ENCODE measurements around the gene PEX3. TPM values are rescaled to one million over a fixed set of nuclear protein-coding genes. Genes with fewer than 3 reads are reported as not detected.
A peak's percentile ranks its signal among the peaks of the same experiment; 100 is the strongest.

Gene PEX3
- total RNA-seq, 1 donor from 2014 or later, result 17.4 TPM

- DNase-seq (ENCODE audit: extremely low spot score in 2 of 2), result no peak
- Histone ChIP-seq H3K4me1 (peaks cover 15% of the 10 kb centered on the region), H3K27ac (peak overlapping the region; percentile 79), H3K27me3 (no peaks in the 10 kb centered on the region), H3K4me3 (peak overlapping the region; percentile 56 to 80), H3K9me3 (no peaks in the 10 kb centered on the region), H3K36me3 (no peaks in the 10 kb centered on the region)
- intact Hi-C loops (cut with DNase I), result no loop called here
- TF ChIP-seq POLR2A (IDR thresholded peaks at IDR 0.05) (no peak), POLR2AphosphoS5 (IDR thresholded peaks at IDR 0.05; ENCODE audit: insufficient read depth in 1 of 2, low read depth in 1 of 2) (no peak), CTCF (IDR thresholded peaks at IDR 0.05) (peak in 1 of 3 experiments; percentile 17)
These were observed 86.5 kb downstream of the PEX3 start for GRCh38 chr6:143536866-143537691.

DNA sequence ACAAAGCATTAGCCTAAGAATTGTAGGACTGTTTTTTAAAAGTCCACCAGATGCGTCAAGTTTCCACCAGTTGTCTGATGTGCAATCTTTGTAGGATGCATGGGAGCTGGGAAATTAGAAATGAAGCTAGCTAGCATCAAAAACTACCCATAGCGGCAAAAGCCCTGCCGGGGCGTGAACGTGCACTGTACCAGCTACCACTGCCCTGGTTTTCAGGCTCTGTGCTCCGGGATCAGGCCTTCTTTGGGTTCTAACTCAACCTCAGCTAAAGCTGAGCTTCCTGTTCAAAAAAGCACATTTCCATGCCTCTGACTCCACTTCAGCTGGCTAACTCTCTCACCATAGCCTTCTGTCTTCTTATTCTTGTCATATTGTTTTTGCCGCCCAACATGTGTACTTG lies 87.8 kb downstream of the PEX3 start:
- H3K27ac ChIP-seq, result no peak overlapping the region
- TF ChIP-seq CTCF (IDR thresholded peaks at IDR 0.05), result no peak
- TF ChIP-seq POLR2A (IDR thresholded peaks at IDR 0.05), result no peak
- peaks cover 15% of the 10 kb centered on the region for H3K4me1 ChIP-seq
- no peaks in the 10 kb centered on the region for H3K27me3 ChIP-seq
- H3K4me3 ChIP-seq, result peak overlapping the region in 1 of 2 donors; percentile 80
- H3K9me3 ChIP-seq, result no peaks in the 10 kb centered on the region
- intact Hi-C loops (cut with DNase I), result no loop called here
- no peaks in the 10 kb centered on the region for H3K36me3 ChIP-seq
- no peak for DNase-seq (ENCODE audit: extremely low spot score in 2 of 2)

DNA sequence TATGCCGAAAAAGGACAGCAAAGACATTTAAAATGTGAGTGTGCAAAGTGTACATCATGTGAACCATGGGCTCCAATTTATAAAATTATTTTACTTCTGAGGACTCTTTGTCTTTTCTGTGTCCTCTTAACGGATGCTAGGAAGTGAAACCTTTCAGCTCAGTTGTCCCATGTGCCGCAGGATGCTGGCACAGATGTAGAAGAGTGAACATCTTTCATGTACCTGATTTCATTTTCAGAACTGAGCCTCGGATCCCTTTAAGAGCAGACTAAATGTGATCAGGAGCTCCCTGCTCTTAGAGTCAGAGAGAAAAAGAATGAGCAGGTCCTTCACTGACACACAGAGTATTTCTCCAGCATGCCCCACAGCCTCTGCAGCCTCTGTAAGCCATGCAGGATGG lies 88.5 kb downstream of the PEX3 start:
- no peak for TF ChIP-seq CTCF (IDR thresholded peaks at IDR 0.05)
- no peak for TF ChIP-seq POLR2AphosphoS5 (IDR thresholded peaks at IDR 0.05; ENCODE audit: insufficient read depth in 1 of 2, low read depth in 1 of 2)
- TF ChIP-seq POLR2A (IDR thresholded peaks at IDR 0.05), result no peak
- H3K36me3 ChIP-seq, result no peaks in the 10 kb centered on the region
- H3K27me3 ChIP-seq, result no peaks in the 10 kb centered on the region
- H3K4me1 ChIP-seq, result peaks cover 15% of the 10 kb centered on the region
- intact Hi-C loops (cut with DNase I), result no loop called here
- no peak for DNase-seq (ENCODE audit: extremely low spot score in 2 of 2)
- H3K9me3 ChIP-seq, result no peaks in the 10 kb centered on the region
- no peak overlapping the region for H3K4me3 ChIP-seq
- no peak overlapping the region for H3K27ac ChIP-seq

- Histone ChIP-seq H3K4me3 (no peak overlapping the region), H3K27me3 (no peaks in the 10 kb centered on the region), H3K4me1 (peaks cover 15% of the 10 kb centered on the region), H3K9me3 (no peaks in the 10 kb centered on the region), H3K27ac (no peak overlapping the region), H3K36me3 (no peaks in the 10 kb centered on the region)
- no peak for TF ChIP-seq POLR2AphosphoS5 (IDR thresholded peaks at IDR 0.05; ENCODE audit: insufficient read depth in 1 of 2, low read depth in 1 of 2)
- no peak for TF ChIP-seq POLR2A (IDR thresholded peaks at IDR 0.05)
- TF ChIP-seq CTCF (IDR thresholded peaks at IDR 0.05), result no peak
- DNase-seq (ENCODE audit: extremely low spot score in 2 of 2), result no peak
- intact Hi-C loops (cut with DNase I), result no loop called here
These were observed 89.1 kb downstream of the PEX3 start for GRCh38 chr6:143539734-143540133.

- DNase-seq (ENCODE audit: extremely low spot score in 2 of 2), result no peak
- intact Hi-C loops (cut with DNase I), result no loop called here
- Histone ChIP-seq H3K27me3 (no peaks in the 10 kb centered on the region), H3K4me1 (peaks cover 15% of the 10 kb centered on the region), H3K4me3 (no peak overlapping the region), H3K36me3 (no peaks in the 10 kb centered on the region), H3K9me3 (no peaks in the 10 kb centered on the region), H3K27ac (no peak overlapping the region)
- TF ChIP-seq POLR2A (IDR thresholded peaks at IDR 0.05), result no peak
- no peak for TF ChIP-seq CTCF (IDR thresholded peaks at IDR 0.05)
These were observed 89.6 kb downstream of the PEX3 start for GRCh38 chr6:143540192-143540591.
